Neural progenitor cell (in vitro differentiated cells): ENCODE results near the gene EPB41.

Experiments used
- CTCF ChIP-seq: fragments of 200-600 bp; sonication (generic); IDR thresholded peaks from 2 replicates; pipeline ENCODE4 v1.5.1; 2017; ENCODE audit warnings: antibody characterized with exemption, mild to moderate bottlenecking
- EZH2phosphoT487 ChIP-seq: fragments of 200-600 bp; sonication (generic); IDR thresholded peaks from 2 replicates; pipeline ENCODE4 v1.6.1; 2017; ENCODE audit warnings: antibody characterized with exemption

GRCh38 chr1:28983509-28984310, 69.3 kb downstream of the EPB41 start:
- TF ChIP-seq CTCF: peak; percentile 40
- no peak for TF ChIP-seq EZH2phosphoT487
